SKM-1 (cell line): ENCODE results near the gene SLC26A4.
"Not testable (repeated sequence)": the region's sequence is repeated elsewhere in the genome, so short reads cannot be mapped to it uniquely, and the experiment has no call there.

Experiments
- DNase-seq: peaks from one replicate; lab custom pipeline; 2025; ENCODE audit not compliant: unreplicated experiment; lab: John Stamatoyannopoulos, UW

The SLC26A4 gene

DNA sequence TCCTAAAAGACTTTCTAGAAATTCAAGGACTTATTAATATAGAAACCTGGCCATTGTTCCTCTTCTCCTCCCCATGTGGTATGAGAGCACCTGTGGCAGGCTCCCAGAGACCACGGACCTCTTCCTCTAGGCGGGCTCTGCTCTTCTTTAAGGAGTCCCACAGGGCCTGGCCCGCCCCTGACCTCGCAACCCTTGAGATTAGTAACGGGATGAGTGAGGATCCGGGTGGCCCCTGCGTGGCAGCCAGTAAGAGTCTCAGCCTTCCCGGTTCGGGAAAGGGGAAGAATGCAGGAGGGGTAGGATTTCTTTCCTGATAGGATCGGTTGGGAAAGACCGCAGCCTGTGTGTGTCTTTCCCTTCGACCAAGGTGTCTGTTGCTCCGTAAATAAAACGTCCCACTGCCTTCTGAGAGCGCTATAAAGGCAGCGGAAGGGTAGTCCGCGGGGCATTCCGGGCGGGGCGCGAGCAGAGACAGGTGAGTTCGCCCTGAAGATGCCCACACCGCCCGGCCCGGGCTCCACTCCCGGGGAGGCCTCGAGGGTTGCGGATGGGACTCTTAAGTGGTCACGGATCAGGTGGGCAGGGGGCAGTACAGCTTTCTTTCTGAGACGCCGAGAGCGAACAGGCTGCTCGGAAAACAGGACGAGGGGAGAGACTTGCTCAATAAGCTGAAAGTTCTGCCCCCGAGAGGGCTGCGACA is at the start of gene SLC26A4:
Gene SLC26A4, plus strand, starts transcription at position 448 of the 700 bp plus-strand sequence. CDS start 814 bp downstream, outside the sequence.
- DNase-seq = no peak

DNA sequence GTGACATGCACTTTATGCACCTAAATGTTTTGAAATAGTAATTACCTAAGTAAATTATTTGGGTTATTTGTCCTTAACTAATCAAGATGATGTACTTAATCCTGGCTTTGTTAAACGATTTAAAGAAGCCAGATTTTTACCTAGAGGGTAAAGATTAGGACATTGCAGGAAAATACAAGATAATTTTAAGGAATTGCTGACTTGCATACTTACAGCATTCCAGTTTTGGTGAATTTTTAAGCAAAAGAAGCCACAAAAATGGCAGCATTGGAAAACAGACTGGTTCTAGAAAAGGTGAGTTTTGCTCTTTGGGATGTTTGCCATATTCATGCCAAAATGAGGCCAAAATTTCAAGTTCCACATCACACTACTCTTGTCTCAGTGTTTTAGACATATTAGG is 47.2 kb upstream of the SLC26A4 start:
- no peak for DNase-seq

DNA sequence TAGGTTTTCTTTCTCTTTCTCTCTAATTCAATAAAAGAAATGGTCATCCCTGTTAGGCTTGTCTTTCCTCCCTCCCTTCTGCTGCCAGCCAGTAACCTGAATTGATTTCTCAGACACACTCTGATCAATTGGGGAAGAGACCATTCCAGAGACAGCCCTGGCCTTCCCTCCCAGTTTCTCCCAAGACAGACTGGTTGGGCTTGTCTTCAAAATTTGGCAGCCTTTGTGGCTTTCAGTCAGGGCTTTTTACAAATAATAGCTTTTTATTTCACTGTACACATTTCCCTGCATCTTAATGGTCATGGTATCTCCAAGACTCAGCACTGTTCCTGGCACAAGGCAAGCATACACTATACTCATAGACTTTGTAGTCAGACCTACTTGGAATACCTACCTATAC is 46.7 kb upstream of the SLC26A4 start:
- no peak for DNase-seq

DNA sequence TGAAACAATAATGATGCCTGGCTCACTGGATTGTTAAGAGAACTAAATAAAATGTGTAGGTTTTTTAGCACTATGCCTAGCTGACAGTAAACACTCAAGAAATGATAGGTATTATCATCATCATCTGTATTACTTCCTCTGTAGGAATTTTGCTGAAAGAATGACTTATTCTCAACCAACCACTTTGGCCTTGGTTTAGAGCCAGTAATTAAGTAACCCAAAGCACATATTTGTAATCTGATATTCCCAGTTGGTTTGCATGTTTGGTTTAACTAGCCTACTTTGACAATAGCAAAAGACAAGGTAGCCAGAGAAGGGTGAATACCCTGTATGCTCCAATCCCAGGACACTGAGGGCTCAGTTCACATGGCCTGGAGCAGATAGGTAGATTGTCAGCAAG is 46.2 kb upstream of the SLC26A4 start:
- no peak for DNase-seq

DNA sequence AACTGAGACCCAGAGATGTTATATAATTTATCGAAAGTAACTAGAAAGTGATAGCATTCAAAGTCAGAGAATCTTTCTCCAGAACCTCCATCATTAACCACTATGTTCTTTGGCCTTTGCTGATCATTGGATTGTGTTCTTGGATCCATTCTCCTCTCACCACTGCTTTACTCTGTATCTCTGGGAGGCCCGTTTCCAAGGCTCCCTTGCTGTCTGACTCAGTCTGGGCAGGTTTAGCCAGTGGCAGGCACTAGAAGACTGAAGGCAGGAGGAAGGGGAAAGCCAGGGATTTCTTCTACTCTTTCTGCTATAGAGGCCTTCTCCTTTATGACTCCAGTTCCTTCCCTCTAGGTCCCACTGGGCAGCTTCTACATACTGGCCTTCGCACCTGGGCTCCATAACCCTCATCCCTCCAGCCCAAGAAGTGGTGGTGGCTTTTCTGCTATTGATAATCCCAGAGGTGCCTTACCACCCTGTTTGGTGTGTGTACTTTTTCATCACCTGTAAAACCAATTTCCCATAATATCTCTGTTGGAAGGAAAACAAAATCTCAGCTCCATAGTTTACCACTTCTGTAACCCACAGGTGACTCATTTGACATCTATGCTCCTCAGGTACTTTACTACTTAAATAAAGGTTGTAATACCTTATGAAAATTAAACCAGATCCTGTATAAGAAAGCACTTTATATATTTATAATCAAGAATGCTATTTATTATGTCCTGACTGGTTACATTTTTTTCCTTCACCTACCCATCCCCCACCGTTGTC is 44.5 kb upstream of the SLC26A4 start:
- DNase-seq = no peak

DNA sequence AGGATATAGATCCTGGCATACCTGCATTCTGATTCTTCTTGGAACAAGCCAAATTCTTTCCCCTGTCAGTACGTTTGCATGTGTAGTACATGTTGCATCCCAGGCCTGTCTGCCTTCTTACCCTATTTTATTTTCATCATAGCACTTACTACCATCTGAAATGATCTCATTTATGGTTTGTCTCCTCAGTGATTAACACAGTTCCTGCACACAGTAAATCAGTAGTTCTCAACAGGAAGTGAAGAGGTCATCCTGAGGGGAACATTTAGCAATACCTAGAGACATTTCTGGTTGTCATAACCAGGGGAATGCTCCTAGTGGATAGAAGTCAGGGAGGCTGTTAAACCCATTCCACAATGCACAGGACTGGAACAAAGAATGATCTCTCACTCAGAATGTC is 38.2 kb upstream of the SLC26A4 start:
- peak; percentile 90 for DNase-seq

DNA sequence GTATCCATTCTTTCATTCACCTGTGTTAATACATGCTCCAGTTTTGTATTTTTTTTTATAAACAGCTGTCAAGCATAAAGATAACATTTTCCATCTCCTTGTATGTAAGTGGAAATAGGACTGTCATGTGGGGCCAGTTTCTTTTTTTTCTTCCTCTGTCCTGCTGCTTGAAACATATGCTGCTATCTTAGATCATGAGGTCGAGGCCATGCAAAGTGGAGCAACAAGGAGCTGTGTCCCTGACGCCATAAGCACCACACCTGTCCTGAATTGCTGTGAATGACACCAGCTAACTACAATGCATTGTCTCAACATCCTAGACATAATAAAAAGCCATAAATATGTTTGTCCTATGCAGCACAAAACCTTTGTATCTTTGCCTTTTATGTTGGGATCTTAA is 37.7 kb upstream of the SLC26A4 start:
- no peak for DNase-seq

DNA sequence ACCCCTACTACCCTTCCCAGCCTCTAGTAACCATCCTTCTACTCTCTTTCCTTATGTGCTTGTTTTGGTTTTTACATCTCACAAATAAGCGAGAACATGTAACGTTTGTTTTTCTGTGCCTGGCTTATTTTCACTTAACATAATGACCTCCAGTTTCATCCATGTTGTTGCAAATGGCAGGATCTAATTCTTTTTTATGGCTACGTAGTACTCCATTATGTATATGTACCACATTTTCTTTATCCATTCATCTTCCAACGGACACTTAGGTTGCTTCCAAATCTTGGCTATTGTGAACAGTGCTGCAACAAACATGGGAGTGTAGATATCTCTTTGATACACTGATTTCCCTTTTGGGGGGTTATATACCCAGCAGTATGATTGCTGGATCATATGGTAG is 33.6 kb upstream of the SLC26A4 start:
- no peak for DNase-seq

DNA sequence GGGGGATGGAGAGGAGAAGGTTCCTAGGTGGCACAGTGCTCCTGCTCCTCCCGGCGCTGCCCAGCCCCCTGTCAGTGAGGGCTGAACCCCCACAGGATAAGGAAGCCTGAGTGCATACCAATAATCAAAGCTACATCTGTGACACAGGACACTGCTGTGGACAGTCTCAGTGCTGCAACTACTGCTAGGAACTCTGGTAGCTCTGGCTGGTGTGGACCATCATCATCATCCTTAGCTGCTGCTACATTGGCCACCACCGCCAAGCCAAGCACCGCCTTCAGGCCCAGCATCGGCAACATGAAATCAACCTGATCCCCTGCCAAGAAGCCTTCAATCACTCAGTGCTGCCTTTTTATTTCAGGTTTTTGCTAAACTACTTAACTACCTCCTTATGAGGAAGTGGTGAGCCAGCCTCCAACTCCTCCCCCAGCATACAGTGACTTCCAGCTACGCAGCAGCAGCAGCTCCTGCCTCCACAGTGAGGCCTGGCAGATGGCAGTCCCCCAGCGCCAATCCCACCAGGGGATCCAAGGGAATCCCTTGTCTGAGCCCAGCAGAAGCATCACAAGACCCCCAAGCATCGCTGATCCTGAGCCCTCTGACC is 32.1 kb upstream of the SLC26A4 start:
- peak; percentile 60 for DNase-seq

DNA sequence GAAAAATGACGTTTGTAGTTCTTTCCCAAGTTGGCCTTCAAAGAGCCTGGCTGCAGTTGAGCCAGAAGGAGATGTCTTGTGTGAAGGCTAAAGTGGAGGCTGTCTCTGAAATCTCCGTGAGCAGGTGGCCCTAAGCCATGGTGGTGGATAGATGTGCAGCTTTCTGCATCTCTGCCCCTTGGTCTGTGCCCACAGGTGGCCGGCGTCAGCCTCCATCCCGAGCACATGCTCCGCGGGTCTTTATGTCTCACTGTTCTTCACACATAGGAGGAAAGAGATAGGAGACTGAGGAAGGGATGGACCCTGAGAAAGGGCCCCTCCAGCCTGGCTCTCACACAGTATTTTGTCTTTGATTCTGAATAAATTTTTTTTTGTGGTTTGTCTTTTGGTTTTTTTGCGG is 30.3 kb upstream of the SLC26A4 start:
- DNase-seq = no peak

DNA sequence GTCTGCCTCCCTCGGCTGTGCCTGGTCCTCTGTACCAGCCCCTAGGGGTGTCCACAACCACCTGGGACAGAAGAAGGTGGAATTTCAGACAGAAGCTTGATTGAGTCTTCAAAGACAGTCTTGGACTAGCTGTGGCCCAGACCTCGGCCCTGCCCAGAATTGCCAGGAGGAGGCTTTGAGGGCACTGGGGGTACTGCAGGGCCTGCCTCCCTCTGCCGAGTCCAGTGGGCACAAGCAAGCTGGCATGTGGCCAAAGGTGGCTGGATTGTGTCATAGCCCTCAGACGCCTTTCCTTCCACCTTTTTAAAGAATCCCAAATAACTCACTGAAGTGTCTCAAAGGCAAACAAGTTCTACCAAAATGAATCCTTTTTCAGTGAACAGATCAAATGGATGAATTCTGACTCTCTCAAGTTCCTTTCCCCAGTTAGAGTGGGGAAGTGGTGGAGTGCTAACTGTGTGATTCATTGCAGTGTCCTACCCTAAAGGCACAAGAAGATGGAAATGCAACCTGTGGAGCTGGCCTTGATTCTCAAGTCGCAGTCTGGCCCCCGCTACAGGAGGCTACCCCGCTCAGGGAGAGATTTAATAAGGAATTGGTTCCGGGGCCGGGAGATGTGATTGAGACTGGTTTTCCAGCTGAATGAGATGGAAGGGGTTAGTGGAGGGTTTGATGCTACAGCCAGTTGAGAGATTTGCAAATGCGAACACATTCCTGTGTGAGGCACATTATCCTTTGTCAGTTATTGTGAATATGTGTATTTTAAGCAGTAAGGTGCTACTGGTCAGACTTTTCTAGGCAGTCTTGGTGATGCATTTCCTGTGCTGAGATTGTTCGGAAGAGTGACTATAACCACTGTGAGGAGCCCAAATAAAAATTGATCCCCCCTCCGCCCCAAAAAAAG is 28.8 kb upstream of the SLC26A4 start:
- DNase-seq = no peak

DNA sequence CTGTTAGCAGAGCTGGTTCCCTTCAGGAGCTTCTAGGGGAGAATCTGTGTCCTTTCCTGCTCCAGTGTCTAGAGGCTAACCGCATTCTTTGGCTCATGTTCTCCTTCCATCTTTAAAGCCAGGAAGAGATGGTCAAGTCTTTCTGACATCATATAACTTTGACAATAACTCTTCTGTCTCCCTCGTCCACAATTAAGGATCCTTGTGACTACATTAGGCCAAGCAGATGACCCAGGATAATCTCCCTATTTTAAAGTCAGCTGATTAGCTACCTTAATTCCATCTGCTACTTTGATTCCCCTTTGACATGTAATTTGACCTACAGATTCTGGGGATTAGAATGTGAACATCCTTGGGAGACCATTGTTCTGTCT is 28.1 kb upstream of the SLC26A4 start:
- DNase-seq = no peak

DNA sequence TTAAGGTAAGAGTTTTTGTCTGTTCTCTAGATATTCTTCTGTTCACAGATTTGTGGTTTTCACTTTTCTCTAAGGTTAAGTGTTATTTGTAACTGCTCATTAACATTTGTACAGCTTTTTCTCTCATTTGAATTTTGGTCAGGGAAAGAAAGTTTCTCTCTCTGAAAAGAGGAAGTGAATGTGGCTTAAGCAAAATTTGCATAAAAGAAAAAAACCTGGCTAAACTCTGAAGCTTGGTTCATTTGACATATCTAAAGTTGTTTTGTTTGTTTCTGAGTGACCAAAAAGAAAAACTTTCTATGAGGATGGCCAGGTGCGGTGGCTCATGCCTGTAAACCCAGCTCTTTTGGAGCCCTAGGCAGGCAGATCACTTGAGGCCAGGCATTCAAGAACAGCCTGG is 22.0 kb upstream of the SLC26A4 start:
- DNase-seq = no peak

DNA sequence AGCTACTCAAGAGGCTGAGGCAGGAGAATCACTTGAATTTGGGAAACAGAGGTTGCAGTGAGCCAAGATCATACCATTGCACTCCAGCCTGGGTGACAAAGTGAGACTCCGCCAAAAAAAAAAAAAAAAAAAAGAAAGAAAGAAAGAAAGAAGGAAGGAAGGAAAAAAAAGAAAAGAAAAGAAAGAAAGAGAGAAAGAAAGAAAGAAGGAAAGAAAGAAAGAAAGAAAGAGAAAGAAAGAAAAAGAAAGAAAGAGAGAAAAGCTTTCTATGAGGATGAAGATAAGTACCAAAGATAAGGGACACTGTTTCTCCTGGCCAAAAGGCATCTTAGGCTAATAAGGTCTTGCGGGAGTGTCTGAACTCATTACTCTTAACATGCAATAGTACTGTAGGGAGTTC is 21.6 kb upstream of the SLC26A4 start:
- DNase-seq = not testable (repeated sequence)

DNA sequence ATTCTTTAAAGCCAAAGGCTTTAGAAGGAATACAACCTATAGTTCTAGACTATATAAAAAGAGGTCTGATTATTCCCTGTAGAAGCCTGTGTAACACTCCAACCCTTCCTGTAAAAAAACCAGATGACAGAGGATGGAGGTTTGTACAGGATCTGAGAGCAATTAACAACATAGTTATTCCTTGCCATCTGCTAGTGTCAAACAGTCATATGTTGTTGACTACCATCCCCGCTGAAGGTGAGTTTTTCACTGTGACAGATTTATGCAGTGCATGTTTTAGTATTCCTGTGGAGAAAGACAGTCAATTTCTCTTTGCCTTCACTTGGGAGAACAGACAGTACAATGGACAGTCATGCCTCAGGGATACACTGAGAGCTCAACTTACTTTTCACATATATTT is 19.0 kb upstream of the SLC26A4 start:
- no peak for DNase-seq

DNA sequence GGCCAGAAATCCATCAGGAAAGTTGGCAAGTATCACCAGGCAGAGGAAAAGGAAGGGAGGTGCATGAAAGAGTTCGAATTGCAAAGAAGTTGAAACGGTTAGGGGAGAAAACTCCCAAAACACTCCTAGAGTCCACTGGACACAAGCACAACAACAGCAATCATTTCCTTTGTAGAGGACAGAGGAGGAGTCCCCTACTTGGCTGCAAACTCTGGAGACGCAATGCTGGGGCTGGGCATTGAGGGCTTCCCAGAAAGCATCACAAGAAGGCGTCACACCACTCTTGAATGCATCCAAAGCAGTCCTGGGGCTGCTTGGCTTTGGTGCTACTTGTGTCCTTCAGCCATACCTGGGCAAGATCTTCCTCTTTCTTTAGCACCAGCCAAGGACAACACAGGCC is 18.1 kb upstream of the SLC26A4 start:
- no peak for DNase-seq

DNA sequence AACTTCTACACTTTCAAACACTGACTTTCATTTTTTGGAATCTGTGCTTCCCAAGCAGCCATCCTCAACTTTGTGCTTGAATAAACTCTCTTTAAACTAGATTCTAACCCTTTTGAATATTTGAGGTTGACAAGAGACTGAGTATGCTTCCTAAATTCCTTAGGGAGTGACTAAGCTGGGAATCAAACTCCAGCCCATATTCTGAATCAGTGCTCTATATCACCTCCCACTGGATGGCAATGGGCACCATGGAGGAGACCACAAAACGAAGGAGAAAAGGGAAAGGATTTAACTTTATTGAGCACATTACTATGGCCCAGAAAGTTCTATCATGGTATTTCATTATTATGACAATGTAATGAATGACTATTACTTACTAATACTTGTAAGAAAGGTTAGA is 17.2 kb upstream of the SLC26A4 start:
- DNase-seq = no peak

DNA sequence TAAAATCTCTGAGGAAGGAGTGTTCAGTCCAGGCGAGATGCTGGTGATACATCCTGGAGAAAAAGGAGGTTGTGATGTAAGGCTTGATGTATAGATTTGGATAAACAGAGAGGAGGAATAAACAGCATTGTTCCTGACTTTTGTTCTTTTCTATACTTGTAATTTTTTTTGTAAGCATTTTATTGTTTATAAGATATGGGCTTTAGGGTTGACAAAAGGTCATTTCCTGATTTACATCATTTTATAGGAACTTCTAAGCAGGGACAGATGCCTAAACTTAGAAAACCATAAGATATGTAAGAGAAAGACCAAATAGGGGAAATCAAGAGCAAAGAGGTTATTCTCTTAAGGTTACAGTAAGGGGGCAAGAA is 16.7 kb upstream of the SLC26A4 start:
- DNase-seq = no peak

DNA sequence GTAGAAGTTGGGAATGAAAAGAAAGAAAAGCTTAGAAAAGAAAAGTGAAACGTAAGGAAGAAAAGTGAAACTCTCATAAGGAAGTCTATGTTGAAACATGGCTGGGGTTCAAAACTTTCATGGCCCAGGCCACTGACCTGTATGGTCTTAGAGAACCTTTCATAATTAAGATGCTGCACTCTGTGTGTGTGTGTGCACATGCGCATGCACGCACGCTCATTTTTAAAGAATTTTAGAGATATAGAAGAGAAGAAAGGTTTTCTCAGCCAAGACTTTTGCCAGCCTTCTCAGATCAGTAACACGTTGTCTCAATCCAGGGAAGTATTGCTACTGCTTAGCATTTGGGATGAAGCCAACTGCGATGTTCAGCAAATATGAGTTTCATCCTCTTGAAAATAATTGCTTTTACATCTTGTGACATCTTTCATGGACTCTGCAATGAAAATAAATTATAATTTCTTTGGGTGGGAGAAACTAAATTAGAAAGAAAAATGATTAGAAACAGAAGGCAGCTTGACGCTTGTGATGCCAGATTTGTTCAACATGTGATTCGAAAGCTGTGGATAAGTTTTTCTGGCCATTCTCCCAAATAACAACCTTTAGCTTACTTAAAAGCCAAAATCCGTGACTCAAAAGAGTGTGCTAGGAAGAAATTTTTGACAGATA is 16.2 kb upstream of the SLC26A4 start:
- no peak for DNase-seq

DNA sequence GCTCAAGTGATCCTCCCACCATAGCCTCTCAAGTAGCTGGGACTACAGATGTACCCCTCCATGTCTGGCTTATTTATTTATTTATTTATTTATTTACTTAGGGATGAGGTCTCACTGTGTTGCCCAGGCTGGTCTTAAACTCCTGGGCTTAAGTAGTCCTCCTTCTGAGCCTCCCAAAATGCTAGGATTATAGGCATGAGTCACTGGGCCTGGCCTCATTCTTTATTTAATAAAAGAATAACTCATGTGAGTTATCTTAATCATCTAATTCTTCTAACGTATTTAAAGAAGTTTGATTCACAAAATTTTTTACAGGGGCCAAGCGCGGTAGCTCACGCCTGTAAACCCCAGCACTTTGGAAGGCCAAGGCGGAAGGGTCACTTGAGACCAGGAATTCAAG is 8.0 kb upstream of the SLC26A4 start:
- no peak for DNase-seq

DNA sequence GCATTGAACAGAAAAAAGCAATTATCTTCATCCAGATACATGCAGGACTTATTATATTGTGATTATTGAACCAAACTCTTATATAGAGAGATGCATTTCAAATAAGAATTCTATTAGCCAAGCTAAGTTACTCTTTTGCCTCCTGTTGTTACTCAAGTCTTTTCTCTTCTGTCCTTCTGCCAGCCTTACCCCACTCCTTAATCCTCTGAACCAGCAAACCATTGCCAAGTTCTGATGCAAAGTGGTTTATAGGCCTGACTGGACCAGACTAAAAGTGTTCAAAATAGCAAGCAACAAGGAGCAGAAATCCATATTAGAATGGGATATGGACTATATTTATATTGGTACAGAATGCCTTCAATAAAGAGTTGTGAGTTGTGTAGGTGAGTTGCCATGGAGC is 2.2 kb upstream of the SLC26A4 start:
- DNase-seq = no peak
